Inferior parietal cortex (tissue), 1 donor: ENCODE data around the gene PCP4.
A peak's percentile ranks its signal among the peaks of the same experiment; 100 is the strongest.

Source experiments
- DNase-seq: peaks from one replicate; pipeline ENCODE4 v3.0.0-alpha.2; 2016; ENCODE audit errors: extremely low spot score

Gene PCP4

DNA sequence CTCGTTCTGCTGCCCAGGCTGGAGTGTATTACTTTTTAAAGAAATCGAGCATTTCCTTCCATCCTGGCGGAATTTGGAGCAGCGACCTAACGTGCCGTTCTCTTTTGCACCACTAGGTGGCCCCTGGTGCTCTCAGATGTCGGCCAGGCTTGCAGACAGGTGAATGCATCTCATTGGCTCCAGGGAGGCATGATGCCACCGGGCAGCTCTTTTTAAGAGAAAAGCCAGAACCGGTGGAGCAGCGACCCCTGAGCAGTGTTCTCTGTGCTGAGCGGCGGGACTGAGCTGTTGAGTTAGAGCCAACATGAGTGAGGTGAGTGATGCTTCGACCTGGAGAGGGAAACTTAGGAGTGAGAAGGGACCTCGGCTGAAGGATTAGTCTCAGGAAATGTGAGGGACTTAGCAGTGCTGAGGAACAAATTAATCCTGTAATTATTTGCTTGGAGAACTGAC, at the start of gene PCP4:
PCP4 (plus strand) TSS at position 241 of the 453 bp plus-strand sequence; CDS start at position 305, 64 bp downstream.
- peak; percentile 78 for DNase-seq

- DNase-seq, result no peak
Observed at GRCh38 chr21:39818557-39818956, 48.7 kb upstream of the PCP4 start.

- DNase-seq, result no peak
Observed at GRCh38 chr21:39822042-39822441, 45.2 kb upstream of the PCP4 start.

- no peak for DNase-seq
Observed at GRCh38 chr21:39825250-39825649, 42.0 kb upstream of the PCP4 start.

DNA sequence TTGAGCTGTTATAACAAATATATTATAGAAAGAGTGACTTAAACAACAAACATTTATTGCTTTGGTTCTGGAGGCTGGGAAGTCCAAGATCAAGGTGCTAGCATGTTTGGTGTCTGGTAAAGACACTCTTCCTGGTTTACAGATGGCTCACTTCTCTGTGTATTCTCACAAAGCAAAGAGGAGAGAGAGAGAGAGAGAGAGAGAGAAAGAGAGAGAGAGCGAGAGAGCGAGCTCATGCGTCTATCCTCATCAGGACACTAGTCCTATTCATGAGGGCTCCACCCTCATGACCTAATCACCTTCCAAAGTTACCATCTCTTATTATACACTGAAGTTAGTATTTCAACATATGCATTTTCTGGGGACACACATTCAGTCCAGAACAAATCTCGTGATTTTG, 32.7 kb upstream of the PCP4 start:
- DNase-seq, result no peak

DNA sequence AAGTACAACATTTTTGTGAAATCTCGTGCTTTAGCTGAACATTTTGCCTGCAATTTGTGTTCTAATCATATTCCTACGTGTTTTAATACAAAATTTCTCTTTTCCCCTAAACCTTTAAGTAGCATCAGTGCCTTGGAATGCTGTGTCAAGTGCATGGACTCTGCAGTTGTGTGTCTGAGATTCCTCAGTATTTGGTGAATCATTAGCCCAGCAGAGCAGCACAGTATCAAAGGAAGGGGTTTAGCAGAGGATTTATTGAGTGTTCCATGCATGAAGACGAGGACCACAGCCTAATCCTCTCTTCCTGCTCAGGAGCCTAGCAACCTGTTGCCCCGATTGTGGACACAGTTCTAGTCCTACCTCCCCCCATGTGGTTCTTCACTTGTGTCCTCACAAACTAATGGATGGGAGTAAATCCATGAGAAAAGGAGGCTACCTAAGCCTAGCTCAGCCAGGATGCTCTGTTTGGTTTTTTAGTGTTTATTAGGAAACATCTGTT, 29.3 kb upstream of the PCP4 start:
- DNase-seq, result no peak

DNA sequence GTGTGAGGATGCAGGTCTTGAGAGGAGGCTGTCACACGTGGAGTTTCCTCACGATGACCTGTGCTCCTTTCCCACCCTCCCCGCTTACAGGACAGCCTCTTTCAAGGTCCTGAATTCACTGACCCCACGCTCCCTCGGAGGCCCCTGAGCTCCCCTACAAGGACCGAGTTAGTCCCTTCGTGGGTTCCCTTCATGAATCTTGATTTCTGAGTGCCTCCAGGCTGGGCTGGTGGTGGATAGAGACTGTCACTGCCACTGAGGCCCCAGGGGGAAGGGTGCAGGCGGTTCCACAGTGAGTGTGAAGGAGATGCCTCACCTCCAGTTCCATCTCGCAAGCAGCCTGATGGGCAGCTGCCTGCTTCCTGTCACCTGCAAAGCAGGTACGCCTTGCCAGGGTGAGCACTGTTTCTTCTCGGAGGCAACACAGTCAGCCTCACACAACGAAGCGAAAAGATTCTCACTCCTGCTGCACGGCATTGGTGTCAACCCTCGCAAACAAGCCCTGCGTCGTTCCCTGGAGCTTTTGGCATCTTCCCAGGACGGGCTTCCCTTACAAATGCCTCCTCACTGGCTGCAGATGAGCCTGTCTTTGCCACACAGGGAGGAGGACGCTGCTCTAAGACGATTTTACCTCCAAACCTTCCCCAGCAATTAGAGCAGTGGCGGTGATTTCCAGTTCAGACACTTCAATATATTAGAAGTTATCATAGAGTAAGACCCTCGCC, 26.7 kb upstream of the PCP4 start:
- DNase-seq, result no peak

- no peak for DNase-seq
Observed at GRCh38 chr21:39842741-39843459, 24.3 kb upstream of the PCP4 start.

DNA sequence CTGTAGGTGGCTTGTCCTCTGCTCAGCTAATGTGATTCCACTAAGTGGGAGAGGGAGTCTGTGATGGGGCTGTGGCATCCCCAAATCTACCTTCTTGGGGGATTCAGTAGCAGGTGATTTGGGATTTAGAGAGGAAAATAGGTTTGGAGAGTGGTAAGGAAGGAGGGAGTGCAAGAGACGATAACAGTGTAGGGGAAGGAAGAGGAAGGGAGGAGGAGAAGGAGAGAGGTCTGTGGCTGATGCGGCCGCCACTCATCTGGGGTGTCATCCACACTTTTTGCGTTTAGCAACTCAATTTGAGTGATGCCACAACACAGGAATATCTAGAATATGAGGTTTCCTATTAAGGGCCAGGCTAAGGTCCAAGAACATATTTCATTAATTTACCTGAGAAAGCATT, 23.8 kb upstream of the PCP4 start:
- no peak for DNase-seq

- DNase-seq, result no peak
Observed at GRCh38 chr21:39843916-39844315, 23.3 kb upstream of the PCP4 start.

GRCh38 chr21:39845571-39846130, 21.6 kb upstream of the PCP4 start:
- DNase-seq, result no peak

- DNase-seq, result no peak
Observed at GRCh38 chr21:39847877-39848276, 19.4 kb upstream of the PCP4 start.

- DNase-seq, result no peak
Observed at GRCh38 chr21:39849014-39849655, 18.1 kb upstream of the PCP4 start.

DNA sequence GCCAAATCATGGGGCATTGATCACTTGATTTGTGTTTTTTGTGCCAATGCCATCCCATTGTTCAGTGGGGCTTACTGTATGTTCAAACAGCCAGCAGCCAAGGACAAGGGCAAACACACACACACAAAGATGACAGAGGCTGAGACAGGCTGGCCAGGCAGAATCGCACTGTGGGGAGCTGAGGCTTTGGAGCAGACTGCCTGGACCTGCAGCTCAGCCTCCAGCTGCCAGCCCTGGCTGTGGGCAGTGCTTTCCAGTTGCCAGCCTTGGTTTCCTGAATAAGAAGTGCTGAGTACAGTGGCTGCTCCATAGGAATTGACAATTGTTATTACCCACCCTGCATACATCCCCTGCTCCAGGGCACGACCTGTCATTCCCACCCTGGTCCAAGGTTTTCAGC, 16.9 kb upstream of the PCP4 start:
- DNase-seq, result no peak

DNA sequence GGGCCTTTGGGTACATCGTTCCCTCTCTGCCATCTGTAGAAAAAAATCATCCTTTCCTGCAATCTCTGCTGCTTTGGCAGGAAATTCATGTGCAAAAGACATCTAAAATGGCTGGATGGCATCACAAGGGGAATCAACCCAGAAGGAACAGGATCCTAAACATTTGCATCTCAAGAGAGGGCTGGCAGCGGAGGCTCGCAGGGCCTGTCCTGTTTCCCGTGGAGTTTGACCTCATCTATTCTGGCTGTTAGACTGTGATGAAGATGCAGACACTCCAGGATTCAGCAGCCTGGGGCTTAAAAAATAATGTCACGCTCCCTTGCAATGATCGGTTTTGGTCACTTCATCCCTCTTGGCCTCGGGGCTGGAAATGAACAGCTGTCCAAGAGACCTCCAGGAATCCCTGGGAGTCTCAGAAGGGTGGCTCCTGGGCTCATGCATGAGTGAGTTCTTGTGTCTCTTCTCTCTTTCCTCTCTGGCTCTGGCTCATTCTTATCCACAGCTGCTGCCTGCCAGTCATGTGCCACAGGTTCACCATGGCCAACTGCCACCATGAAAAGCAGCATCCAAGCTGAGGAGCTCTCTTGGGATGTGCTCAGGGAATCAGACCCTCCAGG, 16.1 kb upstream of the PCP4 start:
- no peak for DNase-seq

DNA sequence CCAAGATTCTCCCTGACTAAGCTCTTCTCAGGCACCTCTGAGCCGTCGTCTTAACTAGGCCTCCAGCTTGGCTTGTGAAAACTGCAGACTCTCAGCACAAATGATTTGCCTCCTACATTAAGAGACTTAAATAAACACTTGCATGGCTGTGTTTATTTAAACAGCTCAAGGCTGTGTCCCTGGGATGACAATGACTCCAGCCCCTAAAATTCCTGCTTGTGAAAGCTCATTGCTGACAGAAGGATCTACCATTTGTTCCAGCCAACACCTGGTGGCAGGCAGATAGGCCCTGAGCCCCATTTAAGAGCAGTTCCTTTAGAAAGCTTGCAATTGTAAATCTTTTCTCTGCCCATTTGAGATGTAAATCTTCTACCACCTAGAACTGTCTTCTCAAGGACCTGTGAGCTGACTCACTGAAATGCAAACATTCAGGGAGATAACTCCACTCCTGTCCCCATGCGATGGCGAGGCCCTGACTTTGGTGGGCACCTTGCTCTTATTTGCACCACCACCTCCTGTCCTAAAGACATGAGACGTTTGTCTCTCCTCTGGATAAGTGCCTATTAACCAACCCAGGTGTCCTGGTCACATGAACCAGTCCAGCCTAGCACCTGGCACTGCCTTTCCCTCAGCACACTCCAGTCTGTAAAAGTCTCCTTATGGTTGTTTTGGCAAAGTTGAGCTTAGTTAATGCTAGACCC, 15.1 kb upstream of the PCP4 start:
- no peak for DNase-seq

DNA sequence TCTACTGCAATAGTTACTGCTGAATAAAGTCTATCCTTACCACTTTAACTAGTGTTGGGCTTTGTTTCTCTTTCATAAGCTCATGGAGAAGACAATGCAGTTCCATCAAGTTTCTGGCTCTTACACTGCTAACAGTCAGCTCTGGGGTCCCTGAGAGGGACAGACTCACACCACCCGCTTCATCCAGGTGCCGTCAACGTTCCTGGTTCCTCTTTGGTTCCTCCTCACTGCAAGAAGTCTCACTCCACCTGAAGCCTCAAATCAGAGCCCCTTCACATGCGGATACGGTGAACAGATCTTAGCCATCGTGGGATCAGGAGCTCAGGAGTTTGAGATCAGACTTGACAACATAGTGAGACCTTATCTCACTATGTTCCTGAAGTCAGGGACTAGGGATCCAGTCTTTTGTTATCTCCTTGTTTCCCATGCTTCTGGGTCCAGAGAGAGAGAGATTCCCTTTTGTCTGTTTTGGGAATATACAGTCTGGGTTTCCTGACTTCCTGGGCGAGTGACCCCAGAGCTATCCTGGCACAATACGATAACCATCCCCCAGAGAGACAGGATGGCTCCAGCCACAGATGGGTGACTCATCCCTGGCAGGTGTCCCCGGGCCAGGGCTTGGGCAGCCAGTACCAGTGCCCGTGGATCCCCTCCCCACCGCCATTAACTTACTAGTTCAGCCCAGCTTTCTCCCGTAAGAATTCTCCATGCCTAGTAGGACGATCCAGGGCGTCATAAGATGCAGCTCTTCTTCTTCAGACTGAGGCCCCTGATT, 14.3 kb upstream of the PCP4 start:
- no peak for DNase-seq

GRCh38 chr21:39854572-39854971, 12.7 kb upstream of the PCP4 start:
- no peak for DNase-seq

GRCh38 chr21:39855595-39855994, 11.6 kb upstream of the PCP4 start:
- no peak for DNase-seq

- DNase-seq, result no peak
Observed at GRCh38 chr21:39860600-39860999, 6.6 kb upstream of the PCP4 start.
